ENCODE results near the gene PPP1R18. TPM values are rescaled to one million over a fixed set of nuclear protein-coding genes. Genes with fewer than 3 reads are reported as not detected.
A peak's percentile ranks its signal among the peaks of the same experiment; 100 is the strongest.

The PPP1R18 gene
- total and polyA plus RNA-seq, 7 experiments from 2014 or later, result 60.9 to 262 (median 92.8) TPM

GRCh38 chr6:30684386-30685156 lies 1.9 kb downstream of the PPP1R18 start:
- H3K27ac Mint-ChIP-seq, result peak overlapping the region; percentile 96 to 99 (median 98)
- H3K4me3 ChIP-seq (ENCODE audit: low read length), result peak overlapping the region; percentile 98
- peak in 3 of 9 donors; percentile 31 to 59 (median 54) for DNase-seq
- ChIA-PET CTCF (interaction anchor here (1.5 to 8.9 kb wide), 2 partner anchors 36 to 46 kb away, joined by 4 to 304 read pairs; partner anchors contain the start of genes MDC1 and TUBB), POLR2A (interaction anchor here (0.9 to 15.7 kb wide), 9 partner anchors 6 to 114 kb away, joined by 3 to 499 read pairs (median 7); partner anchors contain the start of genes MDC1, NRM and TUBB)
- H3K27ac ChIP-seq (ENCODE audit: low read depth, low read length), result peak overlapping the region; percentile 95
- H3K27me3 ChIP-seq (ENCODE audit: control insufficient read depth in 2 of 2, insufficient read depth in 2 of 2, low read length in 2 of 2), result no peaks in the 10 kb centered on the region
- peaks cover 0 to 5% (median 0%) of the 10 kb centered on the region in 11 donors for H3K9me3 Mint-ChIP-seq
- intact Hi-C loops (cut with micrococcal nuclease), result loop anchor here (5.0 kb wide), 3 partner anchors 143 to 473 kb away; partner anchors contain the start of genes CCHCR1 (in 1 of the 2) and TCF19 (in 1 of the 2)
- no peaks in the 10 kb centered on the region for H3K27me3 Mint-ChIP-seq
- peaks cover 18 to 68% (median 22%) of the 10 kb centered on the region in 5 donors for H3K36me3 Mint-ChIP-seq
- H3K4me1 ChIP-seq (ENCODE audit: control insufficient read depth in 2 of 2, insufficient read depth in 2 of 2, low read length in 2 of 2), result peaks cover 14 to 20% of the 10 kb centered on the region in 2 donors
- H3K9me3 ChIP-seq (ENCODE audit: control insufficient read depth in 2 of 3, low read length in 3 of 3), result no peaks in the 10 kb centered on the region
- H3K36me3 ChIP-seq (ENCODE audit: control insufficient read depth in 2 of 3, insufficient read depth in 3 of 3, low read length in 3 of 3), result peaks cover 0 to 42% (median 5%) of the 10 kb centered on the region in 3 experiments
- no peak for ATAC-seq
- peaks cover 42 to 53% (median 43%) of the 10 kb centered on the region in 7 donors for H3K4me1 Mint-ChIP-seq
- peak overlapping the region; percentile 90 to 100 (median 97) for H3K4me3 Mint-ChIP-seq

GRCh38 chr6:30683980-30684338 lies 2.5 kb downstream of the PPP1R18 start:
- Histone ChIP-seq H3K27ac (ENCODE audit: low read depth, low read length) (peak overlapping the region; percentile 95), H3K36me3 (ENCODE audit: control insufficient read depth in 2 of 3, insufficient read depth in 3 of 3, low read length in 3 of 3) (peaks cover 0 to 43% (median 5%) of the 10 kb centered on the region in 3 experiments), H3K4me1 (ENCODE audit: control insufficient read depth in 2 of 2, insufficient read depth in 2 of 2, low read length in 2 of 2) (peaks cover 12 to 26% of the 10 kb centered on the region in 2 donors), H3K4me3 (ENCODE audit: low read length) (peak overlapping the region; percentile 98), H3K27me3 (ENCODE audit: control insufficient read depth in 2 of 2, insufficient read depth in 2 of 2, low read length in 2 of 2) (no peaks in the 10 kb centered on the region), H3K9me3 (ENCODE audit: control insufficient read depth in 2 of 3, low read length in 3 of 3) (no peaks in the 10 kb centered on the region)
- no peak for DNase-seq
- ATAC-seq, result no peak
- H3K36me3 Mint-ChIP-seq, result peaks cover 21 to 73% (median 26%) of the 10 kb centered on the region in 5 donors
- peak overlapping the region; percentile 90 to 100 (median 97) for H3K4me3 Mint-ChIP-seq
- H3K9me3 Mint-ChIP-seq, result peaks cover 0 to 5% (median 0%) of the 10 kb centered on the region in 11 donors
- intact Hi-C loops (cut with micrococcal nuclease), result loop anchor here (2.0 to 5.0 kb wide), 4 partner anchors 127 to 473 kb away; partner anchors contain the start of genes CCHCR1 (in 1 of the 2), GNL1 (in 1 of the 2), PRR3 (in 1 of the 2) and TCF19 (in 1 of the 2)
- no peaks in the 10 kb centered on the region for H3K27me3 Mint-ChIP-seq
- H3K27ac Mint-ChIP-seq, result peak overlapping the region; percentile 95 to 99 (median 97)
- ChIA-PET POLR2A (interaction anchor here (0.6 to 15.7 kb wide), 13 partner anchors 7 to 205 kb away, joined by 3 to 499 read pairs (median 7); partner anchors contain the start of genes MDC1, MRPS18B, NRM and PPP1R10), CTCF (interaction anchor here (8.9 kb wide), 1 partner anchor 36 kb away, joined by 304 read pairs; the partner anchor contains the start of genes MDC1 and TUBB)
- H3K4me1 Mint-ChIP-seq, result peaks cover 40 to 52% (median 43%) of the 10 kb centered on the region in 7 donors

GRCh38 chr6:30683183-30683979 lies 3.1 kb downstream of the PPP1R18 start:
- peak overlapping the region; percentile 95 for H3K27ac ChIP-seq (ENCODE audit: low read depth, low read length)
- peaks cover 13 to 30% of the 10 kb centered on the region in 2 donors for H3K4me1 ChIP-seq (ENCODE audit: control insufficient read depth in 2 of 2, insufficient read depth in 2 of 2, low read length in 2 of 2)
- ATAC-seq (no peak), DNase-seq (no peak)
- H3K4me3 ChIP-seq (ENCODE audit: low read length), result peak overlapping the region; percentile 98
- no peaks in the 10 kb centered on the region for H3K9me3 ChIP-seq (ENCODE audit: control insufficient read depth in 2 of 3, low read length in 3 of 3)
- Mint-ChIP-seq H3K4me1 (peaks cover 38 to 49% (median 42%) of the 10 kb centered on the region in 7 donors), H3K9me3 (peaks cover 0 to 5% (median 0%) of the 10 kb centered on the region in 11 donors), H3K4me3 (peak overlapping the region; percentile 90 to 100 (median 97)), H3K27ac (peak overlapping the region; percentile 95 to 99 (median 97)), H3K27me3 (no peaks in the 10 kb centered on the region), H3K36me3 (peaks cover 24 to 75% (median 29%) of the 10 kb centered on the region in 5 donors)
- peaks cover 0 to 43% (median 8%) of the 10 kb centered on the region in 3 experiments for H3K36me3 ChIP-seq (ENCODE audit: control insufficient read depth in 2 of 3, insufficient read depth in 3 of 3, low read length in 3 of 3)
- CTCF ChIA-PET, result interaction anchor here (1.0 to 8.9 kb wide), 2 partner anchors 37 to 55 kb away, joined by 3 to 304 read pairs; partner anchors contain the start of genes MDC1 and TUBB
- H3K27me3 ChIP-seq (ENCODE audit: control insufficient read depth in 2 of 2, insufficient read depth in 2 of 2, low read length in 2 of 2), result no peaks in the 10 kb centered on the region
- POLR2A ChIA-PET, result interaction anchor here (0.6 to 15.7 kb wide), 19 partner anchors 7 to 205 kb away, joined by 3 to 499 read pairs (median 4); partner anchors contain the start of genes DHX16, MDC1, MRPS18B and NRM
- intact Hi-C loops (cut with micrococcal nuclease), result loop anchor here (2.0 to 5.0 kb wide), 4 partner anchors 127 to 474 kb away; partner anchors contain the start of genes CCHCR1 (in 1 of the 2), GNL1 (in 1 of the 2), PRR3 (in 1 of the 2) and TCF19 (in 1 of the 2)

- CTCF ChIA-PET, result interaction anchor here (0.5 to 8.9 kb wide), 7 partner anchors 13 to 412 kb away, joined by 3 to 304 read pairs (median 3); partner anchors contain the start of genes MDC1 and TUBB
- Mint-ChIP-seq H3K27ac (peak overlapping the region; percentile 95 to 99 (median 97)), H3K36me3 (peaks cover 24 to 74% (median 29%) of the 10 kb centered on the region in 5 donors), H3K4me1 (peaks cover 30 to 44% (median 34%) of the 10 kb centered on the region in 7 donors), H3K4me3 (peak overlapping the region; percentile 90 to 100 (median 97)), H3K9me3 (peaks cover 0 to 5% (median 0%) of the 10 kb centered on the region in 11 donors), H3K27me3 (no peaks in the 10 kb centered on the region)
- DNase-seq (peak; percentile 69 to 93 (median 89)), ATAC-seq (peak; percentile 81)
- Histone ChIP-seq H3K4me3 (ENCODE audit: low read length) (peak overlapping the region; percentile 98), H3K27me3 (ENCODE audit: control insufficient read depth in 2 of 2, insufficient read depth in 2 of 2, low read length in 2 of 2) (no peaks in the 10 kb centered on the region), H3K4me1 (ENCODE audit: control insufficient read depth in 2 of 2, insufficient read depth in 2 of 2, low read length in 2 of 2) (peaks cover 5 to 24% of the 10 kb centered on the region in 2 donors), H3K36me3 (ENCODE audit: control insufficient read depth in 2 of 3, insufficient read depth in 3 of 3, low read length in 3 of 3) (peaks cover 3 to 49% (median 9%) of the 10 kb centered on the region in 3 experiments), H3K27ac (ENCODE audit: low read depth, low read length) (peak overlapping the region; percentile 95), H3K9me3 (ENCODE audit: control insufficient read depth in 2 of 3, low read length in 3 of 3) (no peaks in the 10 kb centered on the region)
- intact Hi-C loops (cut with micrococcal nuclease), result loop anchor here (1.0 to 5.0 kb wide), 12 partner anchors 9 to 675 kb away; partner anchors contain the start of genes GNL1 (in 2 of the 2), MDC1 (in 2 of the 2), MRPS18B (in 2 of the 2) and PPP1R10 (in 2 of the 2)
- POLR2A ChIA-PET, result interaction anchor here (0.6 to 15.7 kb wide), 20 partner anchors 8 to 206 kb away, joined by 3 to 499 read pairs (median 4); partner anchors contain the start of genes DHX16, MDC1, MRPS18B and NRM
These were observed 4.0 kb downstream of the PPP1R18 start for GRCh38 chr6:30682143-30683117.

- DNase-seq, result peak in 1 of 9 donors; percentile 27
- Mint-ChIP-seq H3K9me3 (peaks cover 0 to 5% (median 0%) of the 10 kb centered on the region in 11 donors), H3K4me1 (peaks cover 30 to 46% (median 34%) of the 10 kb centered on the region in 7 donors), H3K36me3 (peaks cover 24 to 76% (median 32%) of the 10 kb centered on the region in 5 donors), H3K4me3 (peak overlapping the region; percentile 90 to 100 (median 97)), H3K27ac (peak overlapping the region; percentile 95 to 99 (median 97)), H3K27me3 (no peaks in the 10 kb centered on the region)
- peaks cover 5 to 24% of the 10 kb centered on the region in 2 donors for H3K4me1 ChIP-seq (ENCODE audit: control insufficient read depth in 2 of 2, insufficient read depth in 2 of 2, low read length in 2 of 2)
- H3K27me3 ChIP-seq (ENCODE audit: control insufficient read depth in 2 of 2, insufficient read depth in 2 of 2, low read length in 2 of 2), result no peaks in the 10 kb centered on the region
- no peak for ATAC-seq
- H3K4me3 ChIP-seq (ENCODE audit: low read length), result peak overlapping the region; percentile 98
- H3K9me3 ChIP-seq (ENCODE audit: control insufficient read depth in 2 of 3, low read length in 3 of 3), result no peaks in the 10 kb centered on the region
- intact Hi-C loops (cut with micrococcal nuclease), result loop anchor here (1.0 to 5.0 kb wide), 12 partner anchors 9 to 676 kb away; partner anchors contain the start of genes GNL1 (in 2 of the 2), MDC1 (in 2 of the 2), MRPS18B (in 2 of the 2) and PPP1R10 (in 2 of the 2)
- peak overlapping the region; percentile 95 for H3K27ac ChIP-seq (ENCODE audit: low read depth, low read length)
- CTCF ChIA-PET, result interaction anchor here (0.5 to 8.9 kb wide), 8 partner anchors 38 to 412 kb away, joined by 3 to 304 read pairs (median 4); partner anchors contain the start of genes MDC1 and TUBB
- H3K36me3 ChIP-seq (ENCODE audit: control insufficient read depth in 2 of 3, insufficient read depth in 3 of 3, low read length in 3 of 3), result peaks cover 3 to 52% (median 16%) of the 10 kb centered on the region in 3 experiments
- POLR2A ChIA-PET, result interaction anchor here (0.6 to 15.7 kb wide), 16 partner anchors 9 to 188 kb away, joined by 3 to 499 read pairs (median 8); partner anchors contain the start of genes DHX16, MDC1, MRPS18B and NRM
These were observed 4.7 kb downstream of the PPP1R18 start for GRCh38 chr6:30681766-30682142.
